Cortex of kidney (tissue), 1 donor: ENCODE data around the gene PGGHG.

Experiments
- DNase-seq: peaks from one replicate; lab custom pipeline; 2025; lab: John Stamatoyannopoulos, UW

The PGGHG gene

DNA sequence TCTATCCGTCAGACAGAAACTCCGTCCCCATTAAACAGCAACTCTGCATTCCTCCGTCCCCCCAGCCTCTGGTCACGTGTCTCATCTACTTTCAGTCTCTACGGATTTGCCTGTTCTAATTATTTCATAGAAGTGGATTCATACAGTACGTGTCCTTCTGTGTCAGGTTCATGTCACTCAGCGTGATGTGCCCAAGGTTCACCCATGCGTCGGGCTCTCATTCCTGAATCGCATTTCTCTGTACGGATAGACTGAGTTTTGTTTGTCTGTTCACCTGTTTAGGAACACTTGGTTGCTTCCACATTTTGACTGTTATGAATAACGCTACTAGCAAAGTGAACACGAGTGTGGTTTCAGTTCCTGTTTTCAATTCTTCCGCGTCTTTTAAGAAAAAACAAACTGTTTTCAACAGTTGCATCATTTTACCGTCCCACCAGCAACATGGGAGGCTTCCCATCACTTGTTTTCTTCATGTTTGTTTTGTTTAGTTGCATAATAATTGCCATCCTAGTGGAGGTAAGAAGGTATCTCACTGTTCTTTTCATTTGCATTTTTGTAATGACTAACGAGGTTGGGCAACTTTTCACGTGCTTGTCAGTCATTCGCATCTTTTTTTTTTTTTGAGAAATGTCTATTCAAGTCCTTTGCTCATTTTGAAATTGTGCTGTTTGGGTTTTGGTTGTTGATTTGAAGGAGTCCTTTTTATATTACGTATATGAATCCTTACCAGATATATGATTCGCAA, 19.6 kb upstream of the PGGHG start:
- DNase-seq, result no peak

DNA sequence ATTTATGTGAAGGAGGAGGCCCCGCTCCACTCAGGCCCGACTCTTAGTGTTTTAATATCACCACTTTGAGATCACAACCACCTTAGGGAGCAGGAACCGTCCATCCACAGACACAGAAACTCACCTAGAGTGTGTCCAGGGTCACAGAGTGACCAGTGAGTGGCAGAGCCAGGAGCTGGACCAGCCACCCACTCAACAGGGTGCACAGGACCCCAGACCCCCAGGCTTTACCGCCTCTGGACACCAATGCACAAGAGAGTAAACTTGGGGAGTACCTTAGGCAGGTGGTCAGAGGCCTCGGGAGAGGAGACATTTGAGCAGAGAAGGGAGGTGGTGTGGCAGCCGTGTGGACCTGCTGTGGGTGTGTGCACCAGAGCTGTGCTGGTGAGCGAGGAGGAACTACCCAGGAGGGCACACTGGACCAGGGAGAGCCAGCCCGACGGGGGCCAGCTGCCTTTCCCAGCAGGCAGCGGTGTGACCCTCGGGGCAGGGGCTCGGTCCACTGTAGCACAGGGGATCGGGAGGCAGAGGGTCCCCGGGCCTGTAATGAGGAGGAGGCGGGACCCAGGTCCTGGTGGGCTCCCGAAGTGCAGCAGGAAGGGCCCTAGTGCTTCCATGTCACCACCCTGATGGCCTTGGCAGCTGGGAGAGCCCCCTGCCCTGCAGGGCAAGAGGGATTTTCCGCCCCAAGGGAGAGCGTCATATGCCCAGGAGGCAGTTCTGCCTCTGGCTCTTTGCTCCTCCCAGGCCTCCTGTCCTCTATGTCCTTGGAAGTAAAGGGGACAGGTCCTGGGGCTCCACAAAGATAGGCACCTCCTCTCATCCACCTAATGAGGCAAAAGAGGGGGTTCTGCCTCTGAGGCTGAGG, 18.2 kb upstream of the PGGHG start:
- DNase-seq, result no peak

- DNase-seq, result no peak
These were observed 17.6 kb upstream of the PGGHG start for GRCh38 chr11:271319-271715.

- DNase-seq, result no peak
These were observed 16.6 kb upstream of the PGGHG start for GRCh38 chr11:272195-272930.

GRCh38 chr11:272931-273198, 16.1 kb upstream of the PGGHG start:
- no peak for DNase-seq

DNA sequence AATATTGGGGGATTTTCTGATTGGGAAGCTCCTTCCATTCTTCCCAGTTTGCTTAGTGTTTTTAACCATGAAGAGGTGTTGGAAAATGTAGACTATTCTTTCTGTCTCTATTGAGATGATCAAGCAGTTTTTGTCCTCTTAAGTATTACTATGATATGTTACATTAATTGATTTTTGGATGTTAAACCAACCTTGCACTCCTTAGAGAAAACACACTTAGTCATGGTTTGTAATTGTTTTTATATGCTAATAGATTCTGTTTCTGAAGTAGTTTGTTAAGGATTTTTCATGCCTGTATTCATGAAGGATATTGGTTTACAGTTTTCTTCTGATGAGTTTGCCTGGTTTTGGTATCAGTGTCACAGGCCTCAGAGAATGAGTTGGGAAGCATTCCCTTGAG, 12.7 kb upstream of the PGGHG start:
- DNase-seq, result no peak

- DNase-seq, result no peak
These were observed 10.7 kb upstream of the PGGHG start, which contains the start of gene NLRP6 for GRCh38 chr11:278001-278951. Gene NLRP6 (plus strand): TSS chr11:278407. CDS start chr11:278570, 163 bp downstream.

- DNase-seq, result no peak
These were observed 9.6 kb upstream of the PGGHG start for GRCh38 chr11:279040-279965.

GRCh38 chr11:279966-280705, 8.8 kb upstream of the PGGHG start:
- no peak for DNase-seq

GRCh38 chr11:280706-281485, 8.0 kb upstream of the PGGHG start:
- no peak for DNase-seq

- no peak for DNase-seq
These were observed 7.3 kb upstream of the PGGHG start for GRCh38 chr11:281486-282161.

DNA sequence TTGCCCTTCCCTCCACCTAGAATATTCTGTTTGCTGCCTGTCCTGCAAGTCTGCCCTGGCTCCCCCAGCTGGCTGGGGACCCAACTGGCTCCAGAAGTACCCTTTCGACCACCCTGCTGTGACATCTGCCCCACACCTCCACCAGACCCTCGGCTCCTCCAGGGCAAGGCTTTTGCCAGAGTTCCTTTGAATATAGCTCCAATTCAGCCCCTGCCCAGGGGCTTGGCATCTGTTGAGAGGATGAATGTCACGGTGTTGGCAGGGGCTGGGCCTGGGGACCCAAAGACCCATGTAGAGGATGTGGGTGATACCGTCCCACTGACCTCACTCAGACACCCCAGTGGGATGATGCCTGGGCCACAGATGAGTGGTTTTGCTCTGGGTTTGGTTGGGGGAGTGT, 6.8 kb upstream of the PGGHG start:
- DNase-seq, result no peak

- no peak for DNase-seq
These were observed 6.1 kb upstream of the PGGHG start for GRCh38 chr11:282630-283360.

GRCh38 chr11:283405-284104, 5.4 kb upstream of the PGGHG start:
- DNase-seq, result no peak

DNA sequence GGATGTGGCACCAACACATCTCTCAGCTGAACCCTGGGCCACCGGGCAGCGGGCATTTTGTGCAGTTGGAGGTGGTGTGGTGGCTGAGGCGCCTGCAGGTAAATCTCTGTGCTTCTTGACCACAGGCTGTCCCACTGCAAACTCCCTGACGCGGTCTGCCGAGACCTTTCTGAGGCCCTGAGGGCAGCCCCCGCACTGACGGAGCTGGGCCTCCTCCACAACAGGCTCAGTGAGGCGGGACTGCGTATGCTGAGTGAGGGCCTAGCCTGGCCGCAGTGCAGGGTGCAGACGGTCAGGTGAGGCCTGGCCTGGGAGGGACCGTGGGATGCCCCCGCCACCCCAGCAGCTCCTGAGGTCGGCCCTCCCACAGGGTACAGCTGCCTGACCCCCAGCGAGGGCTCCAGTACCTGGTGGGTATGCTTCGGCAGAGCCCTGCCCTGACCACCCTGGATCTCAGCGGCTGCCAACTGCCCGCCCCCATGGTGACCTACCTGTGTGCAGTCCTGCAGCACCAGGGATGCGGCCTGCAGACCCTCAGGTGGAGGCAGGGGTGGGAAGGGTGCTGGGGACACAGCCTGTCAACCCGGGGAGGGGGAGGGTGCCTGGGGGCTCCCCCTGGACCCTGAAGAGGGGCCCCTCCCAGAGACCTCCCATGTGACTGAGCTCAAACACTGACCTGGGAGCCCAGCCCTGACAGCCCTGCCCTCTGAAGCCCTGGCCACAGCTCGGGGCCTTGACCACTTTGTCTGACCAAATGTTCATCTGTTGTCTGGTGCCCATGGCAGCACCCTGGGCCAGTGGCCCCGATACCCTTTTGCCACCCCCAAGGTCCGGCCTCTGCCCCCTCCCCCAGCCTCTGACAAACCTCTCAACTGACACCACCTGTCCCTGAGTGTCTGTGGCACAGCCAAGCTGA, 4.6 kb upstream of the PGGHG start:
- no peak for DNase-seq
